ENCODE results near the gene STAC. TPM values are rescaled to one million over a fixed set of nuclear protein-coding genes. Genes with fewer than 3 reads are reported as not detected.

STAC gene
- total RNA-seq, 1 donor from 2014 or later = 1.1 TPM

DNA sequence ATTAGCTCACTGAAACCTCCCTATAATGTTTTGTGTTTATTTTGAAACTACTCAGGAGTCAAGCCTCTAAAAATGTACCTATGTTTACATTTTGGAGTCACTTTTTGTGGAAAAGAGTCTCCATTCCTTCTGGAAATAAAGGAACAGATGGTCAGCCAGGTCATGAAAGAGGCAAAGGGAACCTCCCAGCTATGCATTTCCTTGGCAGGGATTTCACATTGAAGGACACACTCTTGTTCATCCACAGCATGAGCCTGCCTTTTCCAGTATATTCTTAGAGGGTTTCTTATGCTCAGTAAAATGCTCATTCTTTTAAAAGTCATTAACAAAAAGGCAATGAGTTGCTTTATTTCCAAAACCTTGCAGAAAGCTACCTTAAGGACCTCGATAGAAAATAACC lies 20.8 kb downstream of the STAC start:
- Histone ChIP-seq H3K36me3 (ENCODE audit: control insufficient read depth, insufficient read depth, low read length) (no peaks in the 10 kb centered on the region), H3K4me3 (ENCODE audit: low read depth, low read length) (no peak overlapping the region), H3K27me3 (ENCODE audit: control insufficient read depth, insufficient read depth, low read length) (no peaks in the 10 kb centered on the region)
- TF ChIP-seq, protein P1, sequence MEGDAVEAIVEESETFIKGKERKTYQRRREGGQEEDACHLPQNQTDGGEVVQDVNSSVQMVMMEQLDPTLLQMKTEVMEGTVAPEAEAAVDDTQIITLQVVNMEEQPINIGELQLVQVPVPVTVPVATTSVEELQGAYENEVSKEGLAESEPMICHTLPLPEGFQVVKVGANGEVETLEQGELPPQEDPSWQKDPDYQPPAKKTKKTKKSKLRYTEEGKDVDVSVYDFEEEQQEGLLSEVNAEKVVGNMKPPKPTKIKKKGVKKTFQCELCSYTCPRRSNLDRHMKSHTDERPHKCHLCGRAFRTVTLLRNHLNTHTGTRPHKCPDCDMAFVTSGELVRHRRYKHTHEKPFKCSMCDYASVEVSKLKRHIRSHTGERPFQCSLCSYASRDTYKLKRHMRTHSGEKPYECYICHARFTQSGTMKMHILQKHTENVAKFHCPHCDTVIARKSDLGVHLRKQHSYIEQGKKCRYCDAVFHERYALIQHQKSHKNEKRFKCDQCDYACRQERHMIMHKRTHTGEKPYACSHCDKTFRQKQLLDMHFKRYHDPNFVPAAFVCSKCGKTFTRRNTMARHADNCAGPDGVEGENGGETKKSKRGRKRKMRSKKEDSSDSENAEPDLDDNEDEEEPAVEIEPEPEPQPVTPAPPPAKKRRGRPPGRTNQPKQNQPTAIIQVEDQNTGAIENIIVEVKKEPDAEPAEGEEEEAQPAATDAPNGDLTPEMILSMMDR (IDR thresholded peaks at IDR 0.05; ENCODE audit: insufficient read depth, low read length, severe bottlenecking) = no peak
- DNase-seq (ENCODE audit: low read depth) = no peak
- FAIRE-seq = no peak

DNA sequence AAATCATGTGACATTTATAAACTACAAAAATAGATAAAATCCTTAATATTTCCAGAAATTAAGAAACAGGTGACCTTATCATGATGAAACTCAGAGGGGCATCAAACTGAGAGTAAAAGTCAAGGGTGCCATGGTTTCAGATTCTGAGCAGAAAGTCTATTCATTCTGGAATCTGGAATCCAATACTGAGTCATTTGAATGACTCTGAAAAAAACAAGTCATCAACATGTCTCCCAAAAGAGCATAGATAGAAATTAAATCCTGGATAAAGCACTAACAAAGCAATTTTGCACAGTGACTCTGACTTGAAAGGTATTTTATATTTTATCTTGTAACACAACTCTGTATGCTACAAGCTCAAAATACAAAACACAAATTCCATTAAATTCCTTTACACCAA lies 23.4 kb downstream of the STAC start:
- Histone ChIP-seq H3K27me3 (ENCODE audit: control insufficient read depth, insufficient read depth, low read length) (no peaks in the 10 kb centered on the region), H3K4me3 (ENCODE audit: low read depth, low read length) (no peak overlapping the region), H3K36me3 (ENCODE audit: control insufficient read depth, insufficient read depth, low read length) (no peaks in the 10 kb centered on the region)
- DNase-seq (ENCODE audit: low read depth) = peak; percentile 31
- TF ChIP-seq, protein P1 (IDR thresholded peaks at IDR 0.05; ENCODE audit: insufficient read depth, low read length, severe bottlenecking) = no peak
- no peak for FAIRE-seq

DNA sequence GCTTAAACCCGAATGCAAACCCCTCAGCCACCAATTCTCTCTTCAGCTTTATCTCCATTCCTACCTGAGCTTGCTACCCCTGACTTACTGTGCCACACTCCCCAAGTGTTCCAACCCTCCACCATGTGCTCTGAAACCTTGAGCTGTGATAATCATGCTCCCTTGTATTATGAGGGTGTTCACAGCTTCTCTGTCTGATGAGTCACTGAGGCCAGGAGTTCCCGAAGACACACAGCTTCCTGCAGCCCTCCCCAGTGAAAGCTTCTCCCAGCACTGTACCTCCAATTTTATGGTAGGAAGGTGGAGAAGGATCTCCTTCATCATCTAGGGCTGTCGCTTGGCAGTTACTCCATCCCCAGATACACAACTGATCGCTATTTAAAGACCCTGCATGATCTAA lies 24.9 kb downstream of the STAC start:
- DNase-seq (ENCODE audit: low read depth) (peak; percentile 22), FAIRE-seq (no peak)
- TF ChIP-seq, protein P1 (IDR thresholded peaks at IDR 0.05; ENCODE audit: insufficient read depth, low read length, severe bottlenecking) = no peak
- H3K4me3 ChIP-seq (ENCODE audit: low read depth, low read length) = no peak overlapping the region
- no peaks in the 10 kb centered on the region for H3K36me3 ChIP-seq (ENCODE audit: control insufficient read depth, insufficient read depth, low read length)
- no peaks in the 10 kb centered on the region for H3K27me3 ChIP-seq (ENCODE audit: control insufficient read depth, insufficient read depth, low read length)

DNA sequence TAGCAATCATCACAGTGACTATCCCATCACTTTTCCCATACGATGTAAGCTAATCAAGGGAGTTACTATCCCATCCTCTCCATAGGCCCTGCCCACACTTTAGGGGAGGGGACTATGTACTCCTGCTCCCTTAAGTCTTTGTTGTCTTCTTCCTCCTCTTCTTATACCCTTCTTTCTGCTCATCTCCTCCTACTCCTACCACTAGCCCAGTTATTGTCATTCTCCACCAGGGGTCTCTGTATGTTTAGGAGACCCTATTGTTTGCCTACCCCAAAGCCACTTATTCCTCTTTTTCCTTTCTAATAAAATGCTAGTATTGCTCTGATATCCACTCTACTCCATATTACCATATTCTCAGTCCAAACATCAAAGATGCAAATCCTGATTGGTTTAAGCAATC lies 27.8 kb downstream of the STAC start:
- H3K27me3 ChIP-seq (ENCODE audit: control insufficient read depth, insufficient read depth, low read length) = no peaks in the 10 kb centered on the region
- DNase-seq (ENCODE audit: low read depth) = no peak
- TF ChIP-seq, protein P1 (IDR thresholded peaks at IDR 0.05; ENCODE audit: insufficient read depth, low read length, severe bottlenecking) = no peak
- H3K36me3 ChIP-seq (ENCODE audit: control insufficient read depth, insufficient read depth, low read length) = no peaks in the 10 kb centered on the region
- FAIRE-seq = no peak
- H3K4me3 ChIP-seq (ENCODE audit: low read depth, low read length) = no peak overlapping the region

DNA sequence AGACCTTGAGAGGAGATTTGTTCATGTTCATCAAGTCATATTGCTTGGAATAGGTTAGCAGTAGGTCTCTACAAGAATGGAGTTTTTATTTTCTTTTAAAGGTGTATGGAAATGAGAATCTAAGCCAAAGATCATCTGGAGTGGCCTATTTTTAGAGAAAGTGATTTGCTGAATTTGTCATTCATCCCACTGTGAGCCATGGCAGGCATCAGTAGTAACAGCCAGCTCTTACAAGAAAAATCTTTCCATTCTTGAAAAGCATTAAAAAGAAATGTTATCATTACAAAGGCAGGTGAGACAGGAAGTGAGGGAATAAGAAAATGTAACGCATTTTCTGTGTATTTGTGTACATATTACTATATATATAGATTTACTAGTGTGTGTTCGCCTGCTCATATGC lies 29.6 kb downstream of the STAC start:
- TF ChIP-seq, protein P1 (IDR thresholded peaks at IDR 0.05; ENCODE audit: insufficient read depth, low read length, severe bottlenecking) = no peak
- H3K27me3 ChIP-seq (ENCODE audit: control insufficient read depth, insufficient read depth, low read length) = no peaks in the 10 kb centered on the region
- no peak overlapping the region for H3K4me3 ChIP-seq (ENCODE audit: low read depth, low read length)
- H3K36me3 ChIP-seq (ENCODE audit: control insufficient read depth, insufficient read depth, low read length) = no peaks in the 10 kb centered on the region
- FAIRE-seq (no peak), DNase-seq (ENCODE audit: low read depth) (no peak)

DNA sequence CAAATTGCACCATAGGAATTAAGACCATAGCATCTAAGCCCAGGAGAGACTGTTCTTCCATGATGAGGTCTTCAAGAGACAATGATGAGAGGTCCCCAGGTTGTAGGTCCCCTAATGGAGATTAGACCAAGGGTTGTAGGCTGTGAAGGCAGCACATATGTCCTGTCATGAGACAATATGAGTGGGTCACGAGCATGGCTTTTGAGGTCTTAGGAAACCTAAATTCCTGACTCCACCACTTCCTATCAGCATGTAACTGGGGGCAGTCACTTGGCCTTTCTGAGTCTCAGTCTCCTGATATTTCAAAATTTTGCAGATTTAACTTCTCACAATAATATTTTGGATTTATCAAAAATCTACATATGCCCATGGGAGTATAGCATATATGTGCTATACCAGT lies 31.3 kb downstream of the STAC start:
- Histone ChIP-seq H3K36me3 (ENCODE audit: control insufficient read depth, insufficient read depth, low read length) (no peaks in the 10 kb centered on the region), H3K4me3 (ENCODE audit: low read depth, low read length) (no peak overlapping the region), H3K27me3 (ENCODE audit: control insufficient read depth, insufficient read depth, low read length) (no peaks in the 10 kb centered on the region)
- no peak for DNase-seq (ENCODE audit: low read depth)
- FAIRE-seq = no peak
- TF ChIP-seq, protein P1 (IDR thresholded peaks at IDR 0.05; ENCODE audit: insufficient read depth, low read length, severe bottlenecking) = no peak

Measured in bronchial epithelial cell (primary cell).